SK-N-SH (cell line): Measurements from ENCODE around the gene COPE. TPM values are rescaled to one million over a fixed set of nuclear protein-coding genes. Genes with fewer than 3 reads are reported as not detected.

Experiments used
- CTCF ChIA-PET: fragments of 300-600, 350-600 bp; formaldehyde crosslinking; extraction: SDS; loops from one replicate; lab custom pipeline; 2021; lab: Yijun Ruan, JAX
- POLR2A ChIA-PET: fragments of 350-600 bp; sonication (Branson Sonifier 250); formaldehyde crosslinking; extraction: SDS; loops from one replicate; lab custom pipeline; 2020; ENCODE audit warnings: antibody characterized with exemption, inconsistent platforms; lab: Yijun Ruan, JAX
- DNase-seq: peaks from one replicate; pipeline ENCODE4 v3.0.0; 2012
- H2AFZ ChIP-seq: fragments of 200-600 bp; sonication (generic); 2 replicates; pipeline ENCODE4 v1.8.1; 2016; ENCODE audit warnings: antibody characterized with exemption, mild to moderate bottlenecking, low read depth
- H3F3A ChIP-seq: fragments of 200-600 bp; sonication (generic); replicated peaks from 2 replicates; pipeline ENCODE3; 2016; ENCODE audit warnings: antibody characterized with exemption, mild to moderate bottlenecking; ENCODE audit not compliant: insufficient read depth
- H3K27ac ChIP-seq, 2 experiments: fragments of 200-500 bp in 1 of 2; fragments of 200-600 bp in 1 of 2; sonication (Bioruptor generic) in 1 of 2; sonication (generic), shearing (Covaris generic) in 1 of 2; 2 replicates each; pipeline versions ENCODE4 v1.5.1 to v1.6.1; 2014 to 2016; ENCODE audit warnings: low read depth in 2 of 2, inconsistent platforms in 1 of 2, low read length in 1 of 2, mild to moderate bottlenecking in 1 of 2, mixed read lengths in 1 of 2
- H3K27me3 ChIP-seq: fragments of 200-600 bp; sonication (generic), shearing (Covaris generic); 2 replicates; pipeline ENCODE4 v1.6.1; 2016; ENCODE audit warnings: mixed run types; ENCODE audit not compliant: insufficient read depth
- H3K36me3 ChIP-seq, 2 experiments: fragments of 200-500 bp in 1 of 2; fragments of 200-600 bp in 1 of 2; sonication (Bioruptor generic) in 1 of 2; sonication (generic) in 1 of 2; replicated peaks in 1 of 2; 2 replicates each; pipeline versions ENCODE3 to v1.5.1; 2014 to 2016; ENCODE audit warnings: low read length in 1 of 2, mild to moderate bottlenecking in 1 of 2; ENCODE audit not compliant: insufficient read depth in 2 of 2, control insufficient read depth in 1 of 2
- H3K4me1 ChIP-seq, 2 experiments: fragments of 200-500 bp in 1 of 2; fragments of 200-600 bp in 1 of 2; sonication (Bioruptor generic) in 1 of 2; sonication (generic), shearing (Covaris generic) in 1 of 2; 2 replicates each; pipeline versions ENCODE4 v1.5.1 to v1.6.1; 2014 to 2016; ENCODE audit warnings: low read depth in 1 of 2, low read length in 1 of 2, mixed run types in 1 of 2; ENCODE audit not compliant: insufficient read depth in 2 of 2, control insufficient read depth in 1 of 2
- H3K4me2 ChIP-seq: fragments of 200-600 bp; sonication (generic), shearing (Covaris generic); 2 replicates; pipeline ENCODE4 v1.6.1; 2017; ENCODE audit warnings: mixed run types
- H3K4me3 ChIP-seq, 2 experiments: fragments of 200-500 bp in 1 of 2; fragments of 200-600 bp in 1 of 2; sonication (Bioruptor generic) in 1 of 2; sonication (generic), shearing (Covaris generic) in 1 of 2; 2 replicates each; pipeline versions ENCODE4 v1.5.1 to v1.8.1; 2014 to 2016; ENCODE audit warnings: low read depth in 2 of 2, inconsistent platforms in 1 of 2, low read length in 1 of 2, mild to moderate bottlenecking in 1 of 2, mixed read lengths in 1 of 2, moderate library complexity in 1 of 2
- H3K79me2 ChIP-seq: fragments of 200-600 bp; sonication (generic); 2 replicates; pipeline ENCODE4 v1.8.1; 2017; ENCODE audit warnings: mild to moderate bottlenecking; ENCODE audit not compliant: insufficient read depth
- H3K9ac ChIP-seq: fragments of 200-600 bp; sonication (generic); 2 replicates; pipeline ENCODE4 v1.6.1; 2017; ENCODE audit warnings: mixed run types
- H3K9me2 ChIP-seq: fragments of 200-600 bp; sonication (generic); 2 replicates; pipeline ENCODE4 v1.6.1; 2017; ENCODE audit warnings: mixed run types
- H3K9me3 ChIP-seq: fragments of 200-600 bp; sonication (generic); 2 replicates; pipeline ENCODE4 v1.6.1; 2017; ENCODE audit warnings: mixed run types, mild to moderate bottlenecking, moderate library complexity
- H4K20me1 ChIP-seq: fragments of 200-600 bp; sonication (generic); 2 replicates; pipeline ENCODE4 v1.6.1; 2017; ENCODE audit warnings: mild to moderate bottlenecking, mixed run types; ENCODE audit not compliant: insufficient read depth
- CTCF ChIP-seq: fragments of 200-600 bp; sonication (generic); IDR thresholded peaks from 2 replicates; pipeline ENCODE4 v1.6.1; 2017; ENCODE audit warnings: antibody characterized with exemption, mild to moderate bottlenecking, moderate library complexity
- EZH2phosphoT487 ChIP-seq: fragments of 200-600 bp; sonication (generic); IDR thresholded peaks from 2 replicates; pipeline ENCODE4 v1.6.1; 2017; ENCODE audit warnings: low read depth, mixed run types, mild to moderate bottlenecking, antibody characterized with exemption, moderate library complexity, borderline replicate concordance
- FOXM1 ChIP-seq: IDR thresholded peaks from 2 replicates; pipeline ENCODE4 v1.4.0; 2012; ENCODE audit warnings: low read depth, mild to moderate bottlenecking
- JUND ChIP-seq: IDR thresholded peaks from 2 replicates; pipeline ENCODE4 v1.4.0; 2012
- MXI1 ChIP-seq: IDR thresholded peaks from 2 replicates; pipeline ENCODE4 v1.6.1; 2012; ENCODE audit warnings: mild to moderate bottlenecking, low read depth, low read length, improper control_type of control experiment
- NRF1 ChIP-seq: IDR thresholded peaks from 2 replicates; pipeline ENCODE4 v1.6.1; 2012; ENCODE audit warnings: low read depth, mild to moderate bottlenecking, low read length
- POLR2AphosphoS5 ChIP-seq: IDR thresholded peaks from 2 replicates; pipeline ENCODE4 v1.6.1; 2012; ENCODE audit warnings: low read depth, low read length
- SMC3 ChIP-seq: IDR thresholded peaks from 2 replicates; pipeline ENCODE4 v1.6.1; 2012; ENCODE audit warnings: low read depth, low read length, improper control_type of control experiment
- TAF1 ChIP-seq: IDR thresholded peaks from 2 replicates; pipeline ENCODE4 v1.6.1; 2012; ENCODE audit warnings: low read depth, mild to moderate bottlenecking, low read length, moderate library complexity, borderline replicate concordance
- YY1 ChIP-seq: IDR thresholded peaks from 2 replicates; pipeline ENCODE4 v1.4.0; 2012; ENCODE audit warnings: low read depth, mild to moderate bottlenecking
- WGBS: methylation state at CpG from one replicate; pipeline ENCODE4 v1.1.6; 2017; ENCODE audit warnings: low lambda C conversion rate; 5-methylcytosine and 5-hydroxymethylcytosine counted together
- polyA plus RNA-seq, 3 experiments: library from polyadenylated mRNA; depleted of rRNA; stranded (reverse); fragments of >200 nt; gene quantifications; 2 replicates each; pipeline ENCODE4 v1.2.3, GENCODE V29; 2012
- TF ChIP-seq, protein P1 (sequence below): IDR thresholded peaks from 2 replicates; pipeline ENCODE4; 2012

COPE gene
- polyA plus RNA-seq, 1 of the 3 experiments (the other 2 are of a cell fraction) = 450 TPM

- Histone ChIP-seq H3K27me3 (no peaks in the 10 kb centered on the region), H3K9ac (no peak overlapping the region), H3K4me3 (no peak overlapping the region), H3K27ac (no peak overlapping the region), H3F3A (peaks cover 12% of the 10 kb centered on the region), H3K9me3 (no peaks in the 10 kb centered on the region), H4K20me1 (no peaks in the 10 kb centered on the region), H3K9me2 (no peaks in the 10 kb centered on the region), H3K36me3 (peaks cover 10 to 28% of the 10 kb centered on the region in 2 experiments), H3K4me2 (no peak overlapping the region), H3K4me1 (no peaks in the 10 kb centered on the region), H2AFZ (no peak overlapping the region), H3K79me2 (no peaks in the 10 kb centered on the region)
- CTCF ChIA-PET = no interaction called here
- WGBS = 93% methylated on average over 24 of the region's 25 CpGs
- DNase-seq = no peak
- TF ChIP-seq CTCF (no peak), MXI1 (no peak), POLR2AphosphoS5 (no peak), EZH2phosphoT487 (no peak), NRF1 (no peak), TAF1 (no peak), SMC3 (no peak)
- POLR2A ChIA-PET = no interaction called here
Measured at GRCh38 chr19:18870531-18871172, 48.5 kb downstream of the COPE start.

DNA sequence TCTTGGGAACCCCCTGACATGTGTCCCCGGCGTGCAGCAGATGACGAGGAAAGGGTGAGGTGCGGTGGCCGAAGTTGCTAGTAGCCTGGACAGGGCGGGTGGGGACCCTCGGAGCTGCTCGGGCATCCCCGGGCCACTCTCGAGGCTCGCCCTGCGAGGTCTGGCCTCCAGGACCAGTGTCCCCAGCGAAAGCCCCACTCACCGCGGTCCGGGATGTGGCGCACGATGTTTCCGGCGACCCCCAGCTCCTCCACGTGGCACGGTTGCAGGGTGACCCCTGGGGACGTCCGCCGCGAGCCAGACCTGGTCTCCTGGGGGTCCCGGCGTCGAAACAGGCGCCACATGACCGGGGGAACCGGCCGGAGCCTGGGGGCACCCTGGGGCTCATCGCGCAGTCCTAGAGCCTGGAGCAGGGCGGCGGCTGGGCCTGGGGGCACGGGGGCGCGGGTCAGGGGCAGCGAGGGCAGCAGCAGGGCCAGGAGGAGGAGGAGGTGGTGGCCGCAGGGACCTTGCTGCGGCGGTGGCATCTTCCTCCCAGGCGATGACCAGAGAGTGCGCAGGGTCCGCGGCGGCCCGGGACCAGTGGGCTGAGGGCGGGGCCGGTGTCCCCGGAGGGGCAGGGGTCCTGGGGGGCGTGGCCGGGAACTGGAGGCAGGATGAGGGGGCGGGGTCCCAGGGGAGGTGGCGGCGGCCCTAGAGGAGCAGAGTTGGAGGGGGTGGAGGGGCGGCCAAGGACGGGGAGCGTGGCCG, 49.2 kb downstream of the COPE start:
- no peak overlapping the region for H2AFZ ChIP-seq
- POLR2A ChIA-PET = no interaction called here
- no peaks in the 10 kb centered on the region for H3K4me1 ChIP-seq
- 98% methylated on average over 41 of the region's 62 CpGs for WGBS
- no peak overlapping the region for H3K9ac ChIP-seq
- no peak overlapping the region for H3K4me2 ChIP-seq
- TF ChIP-seq, protein P1, sequence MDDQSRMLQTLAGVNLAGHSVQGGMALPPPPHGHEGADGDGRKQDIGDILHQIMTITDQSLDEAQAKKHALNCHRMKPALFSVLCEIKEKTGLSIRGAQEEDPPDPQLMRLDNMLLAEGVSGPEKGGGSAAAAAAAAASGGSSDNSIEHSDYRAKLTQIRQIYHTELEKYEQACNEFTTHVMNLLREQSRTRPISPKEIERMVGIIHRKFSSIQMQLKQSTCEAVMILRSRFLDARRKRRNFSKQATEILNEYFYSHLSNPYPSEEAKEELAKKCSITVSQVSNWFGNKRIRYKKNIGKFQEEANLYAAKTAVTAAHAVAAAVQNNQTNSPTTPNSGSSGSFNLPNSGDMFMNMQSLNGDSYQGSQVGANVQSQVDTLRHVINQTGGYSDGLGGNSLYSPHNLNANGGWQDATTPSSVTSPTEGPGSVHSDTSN = no peak
- TF ChIP-seq FOXM1 = no peak
- TF ChIP-seq YY1 = no peak
- TF ChIP-seq EZH2phosphoT487 = no peak
- no peak for TF ChIP-seq TAF1
- no peak for TF ChIP-seq JUND
- TF ChIP-seq SMC3 = no peak
- TF ChIP-seq, all 33 proteins: peak for 0
- Histone ChIP-seq H3K4me3 (no peak overlapping the region), H3K36me3 (peaks cover 10 to 33% of the 10 kb centered on the region in 2 experiments), H3K9me3 (no peaks in the 10 kb centered on the region), H4K20me1 (no peaks in the 10 kb centered on the region), H3K79me2 (no peaks in the 10 kb centered on the region), H3K27me3 (no peaks in the 10 kb centered on the region), H3K27ac (no peak overlapping the region), H3K9me2 (no peaks in the 10 kb centered on the region), H3F3A (peaks cover 12% of the 10 kb centered on the region)
- no peak for DNase-seq
- CTCF ChIA-PET = interaction anchor here (1.4 to 1.8 kb wide), 2 partner anchors 19 to 22 kb away, joined by 5 to 7 read pairs; no protein-coding TSS in a partner anchor
